Stomach (tissue), 4 donors: ENCODE data around the gene RPTOR.
"Not testable (repeated sequence)": the region's sequence is repeated elsewhere in the genome, so short reads cannot be mapped to it uniquely, and the experiment has no call there.

Experiments
- POLR2A ChIP-seq, 4 donors: fragments of 450-650 bp; IDR thresholded peaks; one replicate each; pipeline ENCODE4 v1.6.1; 2016; ENCODE audit warnings: antibody characterized with exemption in 4 of 4, control low read depth in 2 of 4, mild to moderate bottlenecking in 1 of 4, moderate library complexity in 1 of 4
- POLR2AphosphoS5 ChIP-seq, 3 donors: sonication (generic); formaldehyde crosslinking; IDR thresholded peaks; one replicate each; pipeline ENCODE4 v1.6.1; 2016; ENCODE audit warnings: antibody characterized with exemption in 3 of 3
- TF ChIP-seq, protein P1 (sequence below), 7 experiments: fragments of 450-650 bp in 4 of 7; fragments of 200-600 bp in 3 of 7; sonication (generic) in 3 of 7; IDR thresholded peaks; one replicate each; pipeline ENCODE4 v1.5.1; 2016 to 2019; ENCODE audit warnings: antibody characterized with exemption in 7 of 7, control low read depth in 2 of 7, mild to moderate bottlenecking in 1 of 7

- TF ChIP-seq, protein P1, sequence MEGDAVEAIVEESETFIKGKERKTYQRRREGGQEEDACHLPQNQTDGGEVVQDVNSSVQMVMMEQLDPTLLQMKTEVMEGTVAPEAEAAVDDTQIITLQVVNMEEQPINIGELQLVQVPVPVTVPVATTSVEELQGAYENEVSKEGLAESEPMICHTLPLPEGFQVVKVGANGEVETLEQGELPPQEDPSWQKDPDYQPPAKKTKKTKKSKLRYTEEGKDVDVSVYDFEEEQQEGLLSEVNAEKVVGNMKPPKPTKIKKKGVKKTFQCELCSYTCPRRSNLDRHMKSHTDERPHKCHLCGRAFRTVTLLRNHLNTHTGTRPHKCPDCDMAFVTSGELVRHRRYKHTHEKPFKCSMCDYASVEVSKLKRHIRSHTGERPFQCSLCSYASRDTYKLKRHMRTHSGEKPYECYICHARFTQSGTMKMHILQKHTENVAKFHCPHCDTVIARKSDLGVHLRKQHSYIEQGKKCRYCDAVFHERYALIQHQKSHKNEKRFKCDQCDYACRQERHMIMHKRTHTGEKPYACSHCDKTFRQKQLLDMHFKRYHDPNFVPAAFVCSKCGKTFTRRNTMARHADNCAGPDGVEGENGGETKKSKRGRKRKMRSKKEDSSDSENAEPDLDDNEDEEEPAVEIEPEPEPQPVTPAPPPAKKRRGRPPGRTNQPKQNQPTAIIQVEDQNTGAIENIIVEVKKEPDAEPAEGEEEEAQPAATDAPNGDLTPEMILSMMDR (IDR thresholded peaks at IDR 0.05) = not testable (repeated sequence)
- TF ChIP-seq POLR2AphosphoS5, POLR2A (IDR thresholded peaks at IDR 0.05): not testable (repeated sequence)
Measured at GRCh38 chr17:80578668-80579388, 34.2 kb downstream of the RPTOR start.
